ENCODE results near the gene FSD1L.

FSD1L gene

DNA sequence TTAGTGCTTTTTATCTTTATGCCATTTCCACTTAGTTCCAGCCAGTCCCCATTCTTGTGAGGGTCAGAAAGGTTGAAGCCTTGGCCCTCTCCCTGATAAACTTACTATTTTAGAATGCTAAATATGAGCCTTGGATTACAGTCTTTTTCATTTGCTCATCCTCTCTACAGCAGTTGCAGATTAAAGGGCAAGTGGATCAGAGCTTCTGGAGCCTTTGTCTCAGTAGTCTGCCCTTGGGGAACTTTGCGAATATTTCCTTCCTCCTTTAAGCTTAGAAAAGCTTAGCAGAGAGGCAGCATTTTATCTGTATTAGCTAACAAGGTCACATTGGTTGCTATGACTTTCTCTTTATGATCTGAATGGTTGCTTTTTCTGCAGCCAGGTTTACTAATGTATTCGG, 11.5 kb downstream of the FSD1L start:
- no peak for TF ChIP-seq CTCF (IDR thresholded peaks at IDR 0.05)
- TF ChIP-seq ZFX (IDR thresholded peaks at IDR 0.05; ENCODE audit: borderline replicate concordance): no peak
- no peak overlapping the region for H3K27ac ChIP-seq

DNA sequence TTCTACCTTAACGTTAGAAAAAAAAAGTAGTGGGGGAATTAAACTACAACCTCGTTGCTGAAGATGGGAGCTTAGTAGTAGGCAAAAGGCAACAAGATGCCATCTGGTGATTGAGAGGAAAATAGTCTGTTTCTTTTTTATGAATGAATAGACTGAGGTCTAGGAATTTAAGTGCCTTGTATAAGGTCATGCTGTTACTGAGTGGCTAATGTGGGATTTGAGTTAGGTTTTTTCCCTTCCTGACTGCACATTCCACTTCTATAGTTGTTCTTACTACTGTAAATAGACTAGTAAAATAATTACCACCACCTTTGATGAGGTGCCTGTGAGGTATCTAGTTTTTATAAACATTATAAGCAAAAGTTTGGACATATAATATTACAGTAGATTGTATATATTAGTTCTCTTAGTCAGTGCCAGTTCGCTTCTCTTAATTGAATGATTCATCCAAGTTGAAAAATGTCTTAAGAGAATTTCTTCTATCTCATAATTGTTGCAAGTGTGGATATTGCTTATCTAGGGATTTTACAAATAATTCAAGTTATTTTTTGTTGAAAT, 19.1 kb downstream of the FSD1L start:
- TF ChIP-seq CTCF (IDR thresholded peaks at IDR 0.05) (no peak), ZFX (IDR thresholded peaks at IDR 0.05; ENCODE audit: borderline replicate concordance) (no peak)
- H3K27ac ChIP-seq: no peak overlapping the region

GRCh38 chr9:105468875-105469274, 21.0 kb downstream of the FSD1L start:
- no peak for TF ChIP-seq ZFX (IDR thresholded peaks at IDR 0.05; ENCODE audit: borderline replicate concordance)
- no peak for TF ChIP-seq CTCF (IDR thresholded peaks at IDR 0.05)
- H3K27ac ChIP-seq: no peak overlapping the region

- TF ChIP-seq CTCF (IDR thresholded peaks at IDR 0.05) (no peak), ZFX (IDR thresholded peaks at IDR 0.05; ENCODE audit: borderline replicate concordance) (no peak)
- H3K27ac ChIP-seq: no peak overlapping the region
Measured at GRCh38 chr9:105473221-105473620, 25.4 kb downstream of the FSD1L start.

DNA sequence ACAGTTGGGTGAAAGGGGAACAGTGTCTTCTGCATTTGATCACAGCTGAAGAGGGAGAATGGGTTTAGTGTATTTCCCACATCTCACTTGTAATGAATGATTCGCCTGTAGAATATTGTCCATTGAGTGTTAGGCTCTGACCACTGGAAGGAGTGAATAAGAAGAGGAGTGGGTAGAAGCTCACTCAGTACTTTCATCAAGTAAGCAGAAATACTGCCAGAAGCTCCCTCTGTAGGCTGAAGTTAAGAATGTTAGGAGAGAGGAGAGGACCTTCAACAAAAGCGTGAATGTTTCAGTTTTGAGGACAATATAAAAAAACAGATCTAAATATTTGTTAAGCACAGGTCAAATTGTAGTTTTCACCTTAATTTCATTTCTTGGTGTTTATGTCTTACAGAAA, 27.5 kb downstream of the FSD1L start:
- no peak for TF ChIP-seq ZFX (IDR thresholded peaks at IDR 0.05; ENCODE audit: borderline replicate concordance)
- TF ChIP-seq CTCF (IDR thresholded peaks at IDR 0.05): peak; percentile 34
- no peak overlapping the region for H3K27ac ChIP-seq

DNA sequence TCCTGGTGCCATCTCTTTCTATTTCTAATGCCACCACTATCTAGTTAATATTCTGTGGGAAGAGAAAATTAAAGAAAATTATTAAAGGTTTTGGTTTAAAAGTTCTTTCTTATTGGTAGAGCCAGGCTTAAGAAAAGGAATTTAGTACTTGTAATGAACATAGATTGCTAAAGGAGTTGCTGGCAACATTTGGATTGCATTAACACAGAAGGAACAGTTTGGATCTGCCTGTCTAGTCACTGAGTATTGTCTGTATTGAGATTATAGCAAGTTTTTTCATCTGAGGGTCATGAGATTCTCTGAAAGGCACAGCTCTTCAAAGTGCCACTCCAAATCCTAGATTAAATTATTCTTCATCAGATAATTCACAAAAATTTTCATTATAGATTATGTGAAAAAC, 32.0 kb downstream of the FSD1L start:
- TF ChIP-seq ZFX (IDR thresholded peaks at IDR 0.05; ENCODE audit: borderline replicate concordance) (no peak), CTCF (IDR thresholded peaks at IDR 0.05) (no peak)
- no peak overlapping the region for H3K27ac ChIP-seq

DNA sequence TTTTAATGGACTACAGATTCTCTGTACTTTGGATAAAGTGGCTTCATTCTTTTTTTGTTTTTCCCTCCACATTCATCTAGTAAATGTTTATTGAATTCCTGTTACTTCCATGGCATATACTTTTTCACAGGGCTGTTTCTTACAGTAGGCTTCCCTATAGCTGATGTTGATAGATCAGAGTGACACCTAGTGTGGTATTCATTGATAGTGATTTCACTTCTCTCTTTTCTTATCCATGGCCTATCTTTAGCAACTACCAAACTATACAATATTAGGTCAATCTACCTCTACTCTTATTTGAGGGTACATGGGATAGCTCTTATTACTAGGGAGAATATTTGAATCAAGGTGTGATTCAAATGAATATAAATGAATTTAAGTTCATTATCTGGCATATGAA, 35.8 kb downstream of the FSD1L start:
- no peak for TF ChIP-seq ZFX (IDR thresholded peaks at IDR 0.05; ENCODE audit: borderline replicate concordance)
- no peak for TF ChIP-seq CTCF (IDR thresholded peaks at IDR 0.05)
- no peak overlapping the region for H3K27ac ChIP-seq

All from 22Rv1 (cell line).